HEK293T (cell line): ENCODE results near the gene KIF25.
A peak's percentile ranks its signal among the peaks of the same experiment; 100 is the strongest.

ENCODE experiments used
- CTCF ChIA-PET: fragments of 350-600 bp; formaldehyde crosslinking; extraction: SDS; loops from one replicate; lab custom pipeline; 2021; ENCODE audit warnings: antibody characterized with exemption, inconsistent platforms; lab: Yijun Ruan, JAX
- POLR2A ChIA-PET: fragments of 350-600 bp; formaldehyde crosslinking; extraction: SDS; loops from one replicate; lab custom pipeline; 2020; ENCODE audit warnings: antibody characterized with exemption, inconsistent platforms; lab: Yijun Ruan, JAX
- DNase-seq: peaks from one replicate; pipeline ENCODE4 v3.0.0; 2012; ENCODE audit warnings: mixed read lengths; ENCODE audit errors: extremely low spot score
- ARNT ChIP-seq: fragments of 450-650 bp; IDR thresholded peaks from 2 replicates; pipeline ENCODE4 v1.6.1; 2017; ENCODE audit warnings: mild to moderate bottlenecking
- BHLHE40 ChIP-seq: fragments of 450-650 bp; IDR thresholded peaks from 2 replicates; pipeline ENCODE4 v1.6.1; 2016; ENCODE audit warnings: mild to moderate bottlenecking, moderate library complexity, borderline replicate concordance
- CTBP1 ChIP-seq: fragments of 450-650 bp; IDR thresholded peaks from 2 replicates; pipeline ENCODE4 v1.6.1; 2016; ENCODE audit warnings: borderline replicate concordance
- ELF4 ChIP-seq: fragments of 450-650 bp; IDR thresholded peaks from 2 replicates; pipeline ENCODE4 v1.6.1; 2017; ENCODE audit warnings: antibody characterized with exemption
- FOXA1 ChIP-seq: fragments of 450-650 bp; IDR thresholded peaks from 2 replicates; pipeline ENCODE4 v1.6.1; 2016; ENCODE audit warnings: mild to moderate bottlenecking
- FOXK2 ChIP-seq: fragments of 450-650 bp; IDR thresholded peaks from 2 replicates; pipeline ENCODE4 v1.6.1; 2016; ENCODE audit warnings: mild to moderate bottlenecking
- FOXM1 ChIP-seq: fragments of 450-650 bp; IDR thresholded peaks from 2 replicates; pipeline ENCODE4 v1.6.1; 2017; ENCODE audit warnings: mild to moderate bottlenecking, borderline replicate concordance
- HDGF ChIP-seq: fragments of 450-650 bp; IDR thresholded peaks from 2 replicates; pipeline ENCODE4 v1.6.1; 2017; ENCODE audit warnings: antibody characterized with exemption, borderline replicate concordance
- L3MBTL2 ChIP-seq: fragments of 450-650 bp; conservative IDR thresholded peaks from 2 replicates; pipeline ENCODE4 v1.6.1; 2016; ENCODE audit warnings: mild to moderate bottlenecking
- LEF1 ChIP-seq: fragments of 450-650 bp; IDR thresholded peaks from 2 replicates; pipeline ENCODE4 v1.6.1; 2017; ENCODE audit warnings: mild to moderate bottlenecking, borderline replicate concordance
- NFRKB ChIP-seq: fragments of 450-650 bp; IDR thresholded peaks from 2 replicates; pipeline ENCODE4 v1.6.1; 2016; ENCODE audit warnings: mild to moderate bottlenecking, moderate library complexity
- PKNOX1 ChIP-seq: fragments of 450-650 bp; IDR thresholded peaks from 2 replicates; pipeline ENCODE4 v1.6.1; 2016
- SP1 ChIP-seq: fragments of 450-650 bp; IDR thresholded peaks from 2 replicates; pipeline ENCODE4 v1.6.1; 2017
- SUZ12 ChIP-seq: fragments of 450-650 bp; IDR thresholded peaks from 2 replicates; pipeline ENCODE4 v1.6.1; 2016; ENCODE audit warnings: mild to moderate bottlenecking
- TARDBP ChIP-seq: fragments of 450-650 bp; IDR thresholded peaks from 2 replicates; pipeline ENCODE4 v1.6.1; 2016
- ZNF384 ChIP-seq: fragments of 450-650 bp; IDR thresholded peaks from 2 replicates; pipeline ENCODE4 v1.6.1; 2016

The KIF25 gene

DNA sequence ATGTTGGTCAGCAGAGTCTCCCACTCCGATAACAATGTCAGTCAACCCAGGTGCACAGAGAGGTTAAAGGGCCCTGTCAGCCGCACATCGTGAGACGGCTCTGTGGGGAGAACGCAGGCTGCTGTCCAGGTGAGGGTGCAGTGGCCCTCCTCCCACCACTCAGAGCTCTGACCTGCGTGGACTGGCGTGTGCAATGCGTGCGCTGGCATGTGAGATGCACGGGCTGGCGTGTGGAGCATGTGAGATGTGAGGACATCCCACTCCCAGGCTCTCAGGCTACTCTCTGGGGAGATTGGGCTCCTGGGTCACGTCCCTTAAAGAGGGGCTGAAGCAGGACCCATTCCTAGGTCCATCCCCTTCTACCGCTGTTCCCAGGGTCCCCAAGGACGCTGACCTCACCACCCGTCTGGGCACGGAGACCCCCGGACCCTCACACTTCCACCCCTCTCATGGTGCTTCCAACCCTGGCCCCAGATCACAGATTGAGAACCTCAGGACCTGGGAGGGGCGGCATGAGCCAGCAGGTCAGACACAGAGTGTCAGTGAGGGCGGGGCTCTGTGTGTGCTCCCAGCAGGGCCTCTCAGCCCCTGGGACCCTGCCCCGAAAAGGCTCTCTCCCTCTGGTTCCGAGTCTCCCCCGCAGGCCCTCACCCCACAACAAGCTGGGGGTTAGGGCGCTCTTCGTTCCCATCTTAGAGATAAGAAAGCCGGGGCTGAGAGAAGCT is 90.1 kb downstream of the KIF25 start:
- TF ChIP-seq NFRKB (no peak), CTBP1 (no peak), LEF1 (no peak), SP1 (no peak), L3MBTL2 (no peak), ELF4 (no peak), TARDBP (no peak), PKNOX1 (no peak), FOXM1 (no peak), SUZ12 (no peak), BHLHE40 (no peak), FOXA1 (no peak)

GRCh38 chr6:168088161-168089053 is 90.9 kb downstream of the KIF25 start:
- ChIA-PET CTCF (interaction anchor here (0.9 to 1.3 kb wide), 2 partner anchors 15 to 45 kb away, joined by 3 to 5 read pairs; no protein-coding TSS in a partner anchor), POLR2A (no interaction called here)
- no peak for DNase-seq

More for the DNA sequence above, 90.1 kb downstream of the KIF25 start:
- no peak for DNase-seq
- ChIA-PET CTCF (interaction anchor here (1.3 kb wide), 1 partner anchor 46 kb away, joined by 5 read pairs; no protein-coding TSS in a partner anchor), POLR2A (no interaction called here)

DNA sequence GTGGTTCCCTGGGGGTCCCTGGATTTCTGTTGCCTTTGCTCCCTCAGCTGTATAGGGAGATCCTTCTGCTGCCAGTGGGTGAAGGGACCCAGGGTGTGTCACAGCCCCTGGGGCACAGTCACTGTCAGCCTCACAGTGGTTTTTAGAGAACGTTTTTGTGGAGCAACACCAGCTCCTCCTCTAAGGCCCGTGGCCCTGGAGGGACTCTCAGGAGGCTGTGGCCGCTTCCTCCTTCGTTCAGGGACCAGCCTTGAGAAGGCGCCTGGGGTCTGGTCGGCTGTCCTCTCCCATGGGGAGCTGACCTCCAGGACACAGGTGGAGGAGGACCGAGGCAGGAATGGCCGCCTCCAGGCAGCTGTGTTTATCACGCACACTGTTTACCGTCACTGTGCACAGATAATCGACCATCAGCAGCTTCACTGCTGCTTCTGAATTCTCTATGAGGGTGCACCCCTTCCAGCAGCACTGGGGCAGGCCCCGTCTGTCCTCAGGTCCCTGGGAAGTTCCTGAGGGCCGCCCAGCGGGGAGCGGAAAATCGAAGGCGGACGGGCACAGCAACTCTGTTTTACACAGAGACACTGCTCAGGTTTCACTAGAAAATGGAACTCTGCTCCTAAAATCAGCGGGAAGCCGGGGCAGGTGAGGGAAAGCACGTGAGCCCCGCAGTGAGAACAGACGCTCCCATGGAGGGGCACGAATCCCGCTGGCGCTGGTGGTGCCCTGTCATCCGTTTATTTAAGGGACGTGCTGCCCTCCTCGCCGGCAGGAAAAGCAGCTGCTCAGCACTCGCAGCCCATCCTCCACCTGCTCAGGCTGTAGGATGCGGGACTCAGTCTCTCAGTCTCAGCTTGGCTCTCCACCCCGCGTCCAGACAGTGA is 92.0 kb downstream of the KIF25 start:
- ChIA-PET CTCF (interaction anchor here (0.9 kb wide), 1 partner anchor 16 kb away, joined by 3 read pairs; no protein-coding TSS in a partner anchor), POLR2A (no interaction called here)
- peak; percentile 46 for DNase-seq
- no peak for TF ChIP-seq FOXM1
- TF ChIP-seq TARDBP, result no peak
- peak; percentile 67; the same call in 1 of the 2 replicates for TF ChIP-seq L3MBTL2
- TF ChIP-seq SUZ12, result no peak
- TF ChIP-seq ARNT, result no peak

More at GRCh38 chr6:168088161-168089053, 90.9 kb downstream of the KIF25 start:
- TF ChIP-seq ELF4 (no peak), LEF1 (no peak), ARNT (no peak), ZNF384 (no peak), TARDBP (no peak), PKNOX1 (no peak), FOXM1 (no peak), NFRKB (no peak), BHLHE40 (no peak), HDGF (no peak), SUZ12 (no peak), SP1 (no peak), CTBP1 (no peak), FOXA1 (no peak), L3MBTL2 (no peak), FOXK2 (no peak)

- CTCF ChIA-PET, result no interaction called here
- no peak for TF ChIP-seq ELF4
- TF ChIP-seq FOXK2, result no peak
- no peak for TF ChIP-seq NFRKB
- no peak for TF ChIP-seq SUZ12
- no peak for TF ChIP-seq SP1
- TF ChIP-seq ARNT, result no peak
- TF ChIP-seq LEF1, result no peak
- no peak for TF ChIP-seq TARDBP
- TF ChIP-seq HDGF, result no peak
- TF ChIP-seq BHLHE40, result no peak
- no peak for TF ChIP-seq PKNOX1
- no peak for TF ChIP-seq ZNF384
- no peak for TF ChIP-seq L3MBTL2
- no peak for TF ChIP-seq FOXM1
- TF ChIP-seq FOXA1, result no peak
- no peak for TF ChIP-seq CTBP1
- no peak for DNase-seq
- POLR2A ChIA-PET, result no interaction called here
These were observed 92.7 kb downstream of the KIF25 start for GRCh38 chr6:168090064-168090690.

GRCh38 chr6:168090706-168091105 is 93.2 kb downstream of the KIF25 start:
- no peak for DNase-seq
- CTCF ChIA-PET, result no interaction called here
- TF ChIP-seq ARNT (no peak), ELF4 (no peak), TARDBP (no peak), FOXM1 (no peak), BHLHE40 (no peak), LEF1 (no peak), L3MBTL2 (no peak), ZNF384 (no peak), NFRKB (no peak)
- POLR2A ChIA-PET, result no interaction called here
